Retinal pigment epithelial cell (primary cell): ENCODE data around the gene CLDN20.

Experiments
- DNase-seq: peaks from one replicate; pipeline ENCODE4 v3.0.0-alpha.2; 2010; ENCODE audit warnings: low read depth
- H3K4me3 ChIP-seq: 2 replicates; pipeline ENCODE4 v1.5.1; 2011; ENCODE audit warnings: mild to moderate bottlenecking, low read length, control low read depth, moderate library complexity
- TF ChIP-seq, protein P1 (sequence below): conservative IDR thresholded peaks from 2 replicates; pipeline ENCODE4 v1.5.1; 2011; ENCODE audit warnings: low read depth, low read length, control low read depth, inconsistent platforms

Gene CLDN20

DNA sequence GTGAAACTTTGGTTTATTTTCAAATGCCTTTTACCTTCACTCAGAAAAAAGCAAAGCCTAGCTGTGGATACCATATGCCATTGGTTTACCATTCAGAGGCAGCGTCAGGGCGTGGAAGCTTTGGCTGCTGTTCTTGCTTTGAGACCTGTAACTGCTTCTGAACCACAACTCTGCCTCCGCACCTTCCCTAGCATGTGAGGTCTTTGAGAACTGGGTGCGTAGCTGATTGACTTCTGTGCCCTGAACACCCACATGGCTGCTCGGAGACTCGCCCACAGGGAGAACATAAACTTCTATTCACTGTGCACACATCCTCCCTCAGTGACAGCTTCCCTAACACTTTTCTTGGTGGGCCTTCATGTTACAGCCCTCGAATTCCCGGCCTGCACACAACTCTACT, 11.2 kb upstream of the CLDN20 start:
- TF ChIP-seq, protein P1, sequence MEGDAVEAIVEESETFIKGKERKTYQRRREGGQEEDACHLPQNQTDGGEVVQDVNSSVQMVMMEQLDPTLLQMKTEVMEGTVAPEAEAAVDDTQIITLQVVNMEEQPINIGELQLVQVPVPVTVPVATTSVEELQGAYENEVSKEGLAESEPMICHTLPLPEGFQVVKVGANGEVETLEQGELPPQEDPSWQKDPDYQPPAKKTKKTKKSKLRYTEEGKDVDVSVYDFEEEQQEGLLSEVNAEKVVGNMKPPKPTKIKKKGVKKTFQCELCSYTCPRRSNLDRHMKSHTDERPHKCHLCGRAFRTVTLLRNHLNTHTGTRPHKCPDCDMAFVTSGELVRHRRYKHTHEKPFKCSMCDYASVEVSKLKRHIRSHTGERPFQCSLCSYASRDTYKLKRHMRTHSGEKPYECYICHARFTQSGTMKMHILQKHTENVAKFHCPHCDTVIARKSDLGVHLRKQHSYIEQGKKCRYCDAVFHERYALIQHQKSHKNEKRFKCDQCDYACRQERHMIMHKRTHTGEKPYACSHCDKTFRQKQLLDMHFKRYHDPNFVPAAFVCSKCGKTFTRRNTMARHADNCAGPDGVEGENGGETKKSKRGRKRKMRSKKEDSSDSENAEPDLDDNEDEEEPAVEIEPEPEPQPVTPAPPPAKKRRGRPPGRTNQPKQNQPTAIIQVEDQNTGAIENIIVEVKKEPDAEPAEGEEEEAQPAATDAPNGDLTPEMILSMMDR: no peak
- no peak overlapping the region for H3K4me3 ChIP-seq
- no peak for DNase-seq

DNA sequence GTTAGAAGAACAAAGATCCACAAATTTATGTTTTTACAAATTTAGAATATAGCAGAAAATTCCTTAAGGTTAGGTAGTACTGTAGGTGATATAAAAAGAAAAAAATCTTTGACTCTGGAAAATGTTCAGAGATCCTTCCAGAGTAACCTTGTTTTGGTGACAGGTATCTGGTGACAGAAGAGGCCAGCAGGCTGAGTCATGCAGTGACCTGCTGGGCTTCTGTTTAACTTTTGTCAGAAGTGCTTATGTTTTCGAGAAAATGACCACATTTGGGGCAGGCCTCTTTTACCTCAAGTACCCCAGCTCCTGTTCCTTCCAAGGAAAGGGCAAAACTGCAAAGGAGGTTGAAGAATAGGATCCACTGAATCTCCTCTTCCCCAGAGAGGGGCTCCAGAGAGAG, 10.5 kb upstream of the CLDN20 start:
- TF ChIP-seq, protein P1: no peak
- H3K4me3 ChIP-seq: no peak overlapping the region
- DNase-seq: no peak

DNA sequence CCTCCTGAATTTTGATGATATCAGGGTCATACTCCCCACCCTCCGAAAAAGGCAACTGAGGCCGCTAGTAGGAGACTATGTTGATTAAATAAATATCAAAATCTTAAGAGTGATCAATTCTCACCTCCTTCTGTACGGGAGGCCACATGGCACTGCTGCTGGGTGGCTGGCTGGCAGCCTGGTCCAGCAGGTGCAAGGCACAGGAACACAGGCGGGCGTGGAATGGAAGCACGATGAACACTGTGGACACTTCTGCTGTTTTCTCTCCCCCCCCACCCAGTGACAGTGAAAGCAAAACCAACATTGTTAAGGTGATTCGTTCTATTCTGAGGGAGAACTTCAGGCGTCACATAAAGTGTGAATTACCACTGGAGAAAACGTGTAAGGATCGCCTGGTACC, 9.7 kb upstream of the CLDN20 start:
- no peak for DNase-seq
- no peak overlapping the region for H3K4me3 ChIP-seq
- TF ChIP-seq, protein P1: no peak

DNA sequence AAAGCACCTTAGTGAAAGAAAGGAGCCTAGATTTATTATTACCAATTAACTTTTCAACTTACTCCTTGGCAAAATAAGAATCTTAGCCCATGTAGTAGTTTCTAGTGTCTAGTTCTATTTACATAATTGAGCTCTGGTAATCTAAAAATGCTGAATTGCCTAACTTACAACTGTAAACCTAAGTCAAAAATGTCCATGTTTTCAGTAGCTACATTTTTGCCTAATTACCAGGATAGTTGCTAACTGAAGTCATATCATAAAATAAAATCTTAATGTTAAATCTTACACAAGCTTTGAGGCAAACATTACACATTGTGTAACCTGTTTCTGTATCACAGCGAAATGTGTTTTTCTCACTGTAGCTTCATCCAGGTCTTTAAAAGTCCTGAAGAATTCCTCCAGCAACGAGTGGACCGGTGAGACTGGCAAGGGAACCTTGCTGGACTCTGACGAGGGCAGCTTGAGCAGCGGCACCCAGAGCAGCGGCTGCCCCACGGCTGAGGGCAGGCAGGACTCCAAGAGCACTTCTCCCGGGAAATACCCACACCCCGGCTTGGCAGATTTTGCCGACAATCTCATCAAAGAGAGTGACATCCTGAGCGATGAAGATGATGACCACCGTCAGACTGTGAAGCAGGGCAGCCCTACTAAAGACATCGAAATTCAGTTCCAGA, 7.6 kb upstream of the CLDN20 start:
- no peak overlapping the region for H3K4me3 ChIP-seq
- no peak for DNase-seq
- TF ChIP-seq, protein P1: no peak

DNA sequence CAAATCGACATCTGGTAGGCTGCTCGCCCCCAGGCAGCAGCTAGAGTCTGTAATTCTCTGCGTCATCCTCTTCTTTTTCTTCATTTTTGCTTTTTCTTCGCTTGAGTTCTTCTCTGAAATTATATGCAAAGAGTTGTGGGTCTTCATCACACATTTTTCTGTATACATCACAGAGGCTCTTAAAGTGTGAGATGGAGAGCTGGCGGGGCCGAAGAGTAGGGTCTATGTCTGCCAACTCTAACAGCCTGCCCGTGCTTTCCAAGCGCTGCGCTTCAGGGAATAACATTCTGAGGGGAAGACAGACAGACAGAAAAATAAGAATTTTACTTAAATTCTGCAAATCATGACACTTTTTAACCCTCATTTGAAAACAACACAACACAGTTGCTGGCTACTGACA, 6.0 kb upstream of the CLDN20 start:
- no peak for DNase-seq
- TF ChIP-seq, protein P1: no peak
- no peak overlapping the region for H3K4me3 ChIP-seq

DNA sequence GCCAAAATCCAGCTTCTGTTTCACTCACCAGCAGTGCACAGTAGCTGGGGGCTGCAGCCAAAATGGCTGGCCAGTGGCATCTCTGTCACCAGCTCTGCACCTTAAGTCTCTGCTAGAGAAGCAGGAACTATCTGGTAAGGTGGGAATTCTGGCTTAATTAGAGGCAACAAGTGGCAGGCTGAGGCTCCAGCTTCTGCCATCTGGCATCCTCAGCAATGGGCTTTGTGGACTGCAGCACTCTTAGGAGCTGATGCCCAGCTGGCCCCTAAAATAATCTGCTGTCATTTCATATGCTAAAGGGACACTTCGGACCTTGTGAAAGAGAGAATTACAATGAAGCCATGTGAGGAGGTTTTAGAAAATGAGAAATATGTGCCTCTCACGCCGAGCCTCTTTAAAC, 4.6 kb upstream of the CLDN20 start:
- no peak for DNase-seq
- no peak overlapping the region for H3K4me3 ChIP-seq
- TF ChIP-seq, protein P1: no peak

DNA sequence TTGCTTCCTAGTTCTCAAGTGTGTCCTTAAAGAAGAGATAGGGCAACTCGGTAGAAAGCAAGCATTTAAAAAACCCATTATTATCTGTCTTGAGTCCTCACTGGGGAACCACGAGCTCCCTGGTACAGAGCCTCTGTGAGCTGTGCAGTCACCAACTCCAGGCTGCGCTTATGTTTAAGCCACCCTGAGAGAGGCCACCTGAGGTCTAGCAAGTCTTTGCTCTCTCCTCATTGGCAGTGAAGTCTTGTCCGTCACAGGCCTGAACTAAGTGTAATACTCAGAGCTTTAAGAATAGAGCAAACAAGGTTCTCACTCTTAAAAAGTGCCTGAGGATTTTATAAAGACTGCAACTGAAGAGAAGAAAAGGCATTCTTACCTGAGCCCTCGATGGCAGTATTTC, 3.9 kb upstream of the CLDN20 start:
- no peak for DNase-seq
- H3K4me3 ChIP-seq: no peak overlapping the region
- TF ChIP-seq, protein P1: no peak
